Neural cell (in vitro differentiated cells): ENCODE measurements around the gene RTP4. TPM values are rescaled to one million over a fixed set of nuclear protein-coding genes. Genes with fewer than 3 reads are reported as not detected.

Experiments used
- H2AFZ ChIP-seq: fragments of 200-600, 300-800 bp; sonication (generic), shearing (Covaris generic); 2 replicates; pipeline ENCODE4 v1.6.0; 2014; ENCODE audit warnings: low read depth, mild to moderate bottlenecking, antibody characterized with exemption, low read length, moderate library complexity
- H3F3A ChIP-seq: fragments of 200-600 bp; shearing (Covaris generic); 2 replicates; pipeline ENCODE4 v1.6.1; 2016; ENCODE audit warnings: mild to moderate bottlenecking, moderate library complexity, mixed read lengths, antibody characterized with exemption, low read length; ENCODE audit not compliant: insufficient read depth, poor library complexity, severe bottlenecking
- H3K27ac ChIP-seq: fragments of 200-600, 300-800 bp; sonication (generic), shearing (Covaris generic); 2 replicates; pipeline ENCODE4 v1.5.1; 2014; ENCODE audit warnings: mild to moderate bottlenecking, low read length, moderate library complexity
- H3K27me3 ChIP-seq: fragments of 300-800, 200-600 bp; sonication (generic), shearing (Covaris generic); 2 replicates; pipeline ENCODE4 v1.6.0; 2014; ENCODE audit warnings: mild to moderate bottlenecking, low read depth, low read length, moderate library complexity; ENCODE audit not compliant: insufficient read depth
- H3K36me3 ChIP-seq: fragments of 300-800, 200-600 bp; sonication (generic), shearing (Covaris generic); 2 replicates; pipeline ENCODE4 v1.5.1; 2014; ENCODE audit warnings: mild to moderate bottlenecking, antibody characterized with exemption, low read length, moderate library complexity; ENCODE audit not compliant: insufficient read depth
- H3K4me2 ChIP-seq: fragments of 300-800, 200-600 bp; sonication (generic), shearing (Covaris generic); 2 replicates; pipeline ENCODE4 v1.6.0; 2014; ENCODE audit warnings: mild to moderate bottlenecking, low read length
- H3K4me3 ChIP-seq: fragments of 300-800, 200-600 bp; sonication (generic), shearing (Covaris generic); 2 replicates; pipeline ENCODE4 v1.5.1; 2014; ENCODE audit warnings: mild to moderate bottlenecking, low read length, moderate library complexity
- H3K79me2 ChIP-seq: fragments of 200-600 bp; shearing (Covaris generic); replicated peaks from 2 replicates; pipeline ENCODE4 v1.6.0; 2014; ENCODE audit warnings: mild to moderate bottlenecking, low read length, moderate library complexity; ENCODE audit not compliant: insufficient read depth
- H3K9ac ChIP-seq: fragments of 300-800, 200-600 bp; sonication (generic), shearing (Covaris generic); 2 replicates; pipeline ENCODE4 v1.6.1; 2016; ENCODE audit warnings: mild to moderate bottlenecking, low read length, mixed read lengths
- H3K9me2 ChIP-seq: fragments of 200-600 bp; shearing (Covaris generic); 2 replicates; pipeline ENCODE4 v1.6.1; 2016; ENCODE audit warnings: mild to moderate bottlenecking, low read length, mixed read lengths; ENCODE audit not compliant: insufficient read depth
- H3K9me3 ChIP-seq: fragments of 200-600, 300-800 bp; sonication (generic), shearing (Covaris generic); 2 replicates; pipeline ENCODE4 v1.6.1; 2016; ENCODE audit warnings: mild to moderate bottlenecking, mixed run types, low read length, moderate library complexity, mixed read lengths
- H4K20me1 ChIP-seq: fragments of 200-600 bp; shearing (Covaris generic); 2 replicates; pipeline ENCODE4 v1.6.1; 2016; ENCODE audit warnings: mild to moderate bottlenecking, mixed run types; ENCODE audit not compliant: insufficient read depth
- CTCF ChIP-seq: fragments of 450-650 bp; IDR thresholded peaks from 2 replicates; pipeline ENCODE4 v1.5.1; 2014; ENCODE audit warnings: antibody characterized with exemption, mild to moderate bottlenecking, moderate library complexity; ENCODE audit not compliant: poor library complexity, severe bottlenecking
- EP300 ChIP-seq: fragments of 450-650 bp; conservative IDR thresholded peaks from 2 replicates; pipeline ENCODE4 v1.6.1; 2014; ENCODE audit warnings: antibody characterized with exemption, mild to moderate bottlenecking, moderate library complexity; ENCODE audit not compliant: poor library complexity, severe bottlenecking
- EZH2 ChIP-seq: fragments of 200-600, 300-800 bp; shearing (Covaris generic), sonication (generic); IDR thresholded peaks from 2 replicates; pipeline ENCODE4 v1.6.1; 2014; ENCODE audit warnings: antibody characterized with exemption, low read length, borderline replicate concordance, mild to moderate bottlenecking; ENCODE audit not compliant: insufficient read depth, poor library complexity, severe bottlenecking
- MXI1 ChIP-seq: fragments of 450-650 bp; conservative IDR thresholded peaks from 2 replicates; pipeline ENCODE4 v1.6.1; 2014; ENCODE audit warnings: antibody characterized with exemption, mild to moderate bottlenecking; ENCODE audit not compliant: poor library complexity, severe bottlenecking
- POLR2AphosphoS5 ChIP-seq: IDR thresholded peaks from 2 replicates; pipeline ENCODE4 v1.6.1; 2012
- RAD21 ChIP-seq: fragments of 450-650 bp; conservative IDR thresholded peaks from 2 replicates; pipeline ENCODE4 v1.6.1; 2014; ENCODE audit warnings: antibody characterized with exemption, mild to moderate bottlenecking, moderate library complexity
- REST ChIP-seq: IDR thresholded peaks from 2 replicates; pipeline ENCODE4 v1.6.1; 2012; ENCODE audit warnings: borderline replicate concordance
- SMC3 ChIP-seq: fragments of 450-650 bp; conservative IDR thresholded peaks from 2 replicates; pipeline ENCODE4 v1.6.1; 2014; ENCODE audit warnings: antibody characterized with exemption, mild to moderate bottlenecking, moderate library complexity; ENCODE audit not compliant: poor library complexity
- TAF1 ChIP-seq: IDR thresholded peaks from 2 replicates; pipeline ENCODE4 v1.6.1; 2012; ENCODE audit warnings: low read depth
- polyA minus RNA-seq: library from RNA; depleted of rRNA, polyadenylated mRNA; stranded (reverse); fragments of >200 nt; gene quantifications from 2 replicates; pipeline ENCODE4 v1.2.3, GENCODE V29; 2014
- polyA plus RNA-seq: library from polyadenylated mRNA; depleted of rRNA; stranded (reverse); fragments of >200 nt; gene quantifications from 2 replicates; pipeline ENCODE4 v1.2.3, GENCODE V29; 2014

The RTP4 gene
- not detected in 2 replicates for polyA plus RNA-seq
- not detected in 2 replicates for polyA minus RNA-seq

GRCh38 chr3:187368251-187369088, at the start of gene RTP4:
Gene RTP4, plus strand, starts transcription at chr3:187368385. Its CDS starts 57 bp downstream, at chr3:187368442.
- TF ChIP-seq CTCF (no peak), REST (no peak), EZH2 (no peak), TAF1 (no peak), POLR2AphosphoS5 (no peak), MXI1 (no peak), SMC3 (no peak), EP300 (no peak), RAD21 (no peak)
- Histone ChIP-seq H3K36me3 (no peaks in the 10 kb centered on the region), H3K9me2 (no peaks in the 10 kb centered on the region), H3K79me2 (no peaks in the 10 kb centered on the region), H3K4me2 (no peak within 1 kb of the TSS), H3F3A (no peaks in the 10 kb centered on the region), H3K9me3 (no peaks in the 10 kb centered on the region), H4K20me1 (no peaks in the 10 kb centered on the region), H2AFZ (no peak within 1 kb of the TSS), H3K27me3 (no peaks in the 10 kb centered on the region), H3K4me3 (no peak within 1 kb of the TSS), H3K27ac (no peak within 1 kb of the TSS), H3K9ac (no peak within 1 kb of the TSS)

GRCh38 chr3:187318819-187319616, 49.2 kb upstream of the RTP4 start:
- H3K4me2 ChIP-seq = no peak overlapping the region
- H3K79me2 ChIP-seq = no peaks in the 10 kb centered on the region
- no peaks in the 10 kb centered on the region for H3K9me3 ChIP-seq
- no peaks in the 10 kb centered on the region for H3K27me3 ChIP-seq
- no peaks in the 10 kb centered on the region for H4K20me1 ChIP-seq
- no peak overlapping the region for H2AFZ ChIP-seq
- H3F3A ChIP-seq = no peaks in the 10 kb centered on the region
- H3K9ac ChIP-seq = no peak overlapping the region
- H3K36me3 ChIP-seq = no peaks in the 10 kb centered on the region
- no peak overlapping the region for H3K4me3 ChIP-seq
- H3K9me2 ChIP-seq = no peaks in the 10 kb centered on the region
- H3K27ac ChIP-seq = no peak overlapping the region
- peak; percentile 96 for TF ChIP-seq CTCF
- TF ChIP-seq SMC3 = peak; percentile 100
- peak; percentile 98 for TF ChIP-seq RAD21
- no peak for TF ChIP-seq TAF1
